NCI-H2107 treated with DMSO at 0.1 percent for 48 hours (cell line): ENCODE results near the gene RAB39B.
"Not testable (repeated sequence)": the region's sequence is repeated elsewhere in the genome, so short reads cannot be mapped to it uniquely, and the experiment has no call there.

Source experiments
- DNase-seq: peaks from one replicate; lab custom pipeline; 2025; ENCODE audit not compliant: unreplicated experiment; lab: John Stamatoyannopoulos, UW

RAB39B gene, protein sequence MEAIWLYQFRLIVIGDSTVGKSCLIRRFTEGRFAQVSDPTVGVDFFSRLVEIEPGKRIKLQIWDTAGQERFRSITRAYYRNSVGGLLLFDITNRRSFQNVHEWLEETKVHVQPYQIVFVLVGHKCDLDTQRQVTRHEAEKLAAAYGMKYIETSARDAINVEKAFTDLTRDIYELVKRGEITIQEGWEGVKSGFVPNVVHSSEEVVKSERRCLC

DNA sequence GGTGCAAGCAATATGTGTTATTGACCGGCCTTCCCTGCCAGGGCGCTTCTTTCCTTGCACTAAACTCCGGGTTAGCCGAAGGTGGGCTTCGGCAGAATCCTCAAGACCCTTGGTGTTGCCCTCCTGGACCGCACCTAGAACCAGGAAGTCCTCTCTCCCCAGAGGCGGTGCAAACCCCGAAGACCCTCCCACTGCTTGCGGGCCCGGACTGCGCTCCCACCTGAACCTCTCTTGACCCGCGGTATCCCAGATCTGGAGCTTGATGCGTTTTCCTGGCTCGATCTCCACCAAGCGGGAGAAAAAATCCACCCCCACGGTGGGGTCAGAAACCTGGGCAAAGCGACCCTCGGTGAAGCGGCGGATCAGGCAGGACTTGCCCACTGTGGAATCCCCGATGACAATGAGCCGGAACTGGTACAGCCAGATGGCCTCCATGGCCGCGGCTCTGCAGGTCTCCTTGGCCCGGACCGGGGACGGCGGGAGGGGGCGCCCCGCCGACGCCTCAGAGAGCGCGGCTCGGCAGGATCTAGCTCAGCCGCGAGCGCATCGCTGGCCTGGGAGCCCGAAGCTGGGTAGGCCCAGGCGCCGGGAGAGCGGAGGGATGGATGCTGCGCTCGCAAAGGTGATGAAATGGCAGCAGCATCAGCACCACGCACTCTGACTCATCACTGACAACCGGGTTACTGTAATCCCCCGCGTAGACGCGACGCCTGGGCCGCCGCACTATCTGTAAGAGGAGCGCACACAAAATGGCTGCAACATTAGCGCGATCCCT lies at the start of gene RAB39B:
RAB39B (minus strand) TSS at position 638 of the 775 bp plus-strand sequence; CDS start at position 435, 203 bp downstream.
- DNase-seq, result peak; percentile 56

DNA sequence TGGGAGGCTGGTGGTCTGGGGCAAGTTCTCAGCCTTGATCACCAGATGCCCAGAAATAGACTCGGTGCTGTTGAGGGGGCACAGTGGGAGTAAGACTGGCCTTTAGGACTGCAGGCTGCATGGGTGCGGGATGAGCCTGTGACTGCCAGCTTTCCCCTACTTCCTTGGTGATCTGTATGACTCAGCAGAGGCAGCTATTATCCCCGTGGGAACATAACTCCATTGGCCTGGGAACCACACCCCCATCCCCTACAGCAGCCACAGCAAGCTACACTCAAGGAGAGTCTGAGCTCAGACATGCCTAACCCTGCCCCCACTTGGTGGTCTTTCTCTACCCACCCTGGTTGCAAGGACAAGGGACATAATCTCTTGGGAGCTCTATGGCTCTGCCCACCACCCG lies 49.5 kb upstream of the RAB39B start:
- DNase-seq, result no peak

DNA sequence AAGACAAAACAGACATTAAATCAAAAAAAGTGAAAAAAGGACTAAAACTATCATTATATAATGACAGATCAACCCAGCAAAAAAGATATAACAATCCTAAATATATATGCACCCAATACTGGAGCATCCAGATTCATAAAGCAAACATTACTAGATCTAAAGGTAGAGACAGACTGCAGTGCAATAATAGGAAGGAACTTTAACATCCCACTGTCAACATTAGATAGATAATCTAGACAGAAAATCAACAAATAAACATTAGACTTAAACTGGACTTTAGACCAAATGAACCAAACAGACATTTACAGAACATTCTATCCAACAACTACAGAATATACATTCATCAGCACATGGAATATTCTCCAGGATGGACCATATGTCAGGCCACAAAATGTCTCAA lies 29.5 kb upstream of the RAB39B start:
- DNase-seq, result no peak

DNA sequence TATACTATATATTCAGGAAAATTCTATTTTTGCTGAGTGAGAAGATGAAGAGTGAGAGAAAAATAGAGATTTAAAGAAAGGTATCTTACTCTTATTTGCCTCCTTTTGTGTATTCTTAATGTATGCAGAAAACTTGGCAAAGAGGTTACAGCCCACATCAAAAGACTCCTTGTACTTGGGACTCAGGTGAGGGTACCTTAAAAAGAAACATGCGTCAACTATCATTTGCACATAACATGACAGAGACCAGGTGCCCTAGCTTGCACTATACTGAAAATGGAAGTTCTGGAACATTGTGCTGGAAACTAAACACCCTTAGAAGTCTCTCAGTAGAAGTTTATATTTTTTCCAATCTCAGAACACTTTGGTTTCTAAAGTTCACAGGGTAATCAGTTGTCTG lies 15.6 kb upstream of the RAB39B start:
- DNase-seq, result no peak

DNA sequence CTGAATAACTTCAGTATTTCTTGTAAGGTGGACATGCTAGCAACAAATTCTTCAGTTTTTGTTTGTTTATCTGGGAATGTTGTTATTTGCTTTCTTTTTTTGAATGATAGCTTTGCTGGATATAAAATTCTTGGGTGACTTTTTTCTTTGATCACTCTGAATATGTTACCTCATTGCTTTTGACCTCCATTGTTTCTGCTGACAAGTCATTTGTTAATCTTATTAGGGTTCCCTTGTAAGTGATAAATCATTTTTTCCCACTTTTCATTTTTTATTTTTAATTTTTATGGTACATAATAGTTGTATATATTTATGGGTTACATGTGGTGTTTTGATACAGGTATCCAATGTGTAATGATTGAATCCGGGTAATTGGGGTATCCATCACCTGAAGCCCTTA lies 6.7 kb upstream of the RAB39B start:
- no peak for DNase-seq

DNA sequence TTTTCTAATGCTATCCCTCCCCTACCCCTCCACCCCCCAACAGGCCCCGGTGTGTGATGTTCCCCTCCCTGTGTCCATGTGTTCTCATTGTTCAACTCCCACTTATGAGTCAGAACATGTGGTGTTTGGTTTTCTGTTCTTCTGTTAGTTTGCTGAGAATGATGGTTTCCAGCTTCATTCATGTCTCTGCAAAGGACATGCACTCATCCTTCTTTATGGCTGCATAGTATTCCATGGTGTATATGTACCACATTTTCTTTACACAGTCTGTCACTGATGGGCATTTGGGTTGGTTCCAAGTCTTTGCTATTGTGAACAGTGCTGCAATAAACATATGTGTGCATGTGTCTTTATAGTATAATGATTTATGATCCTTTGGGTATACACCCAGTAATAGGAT lies 3.7 kb upstream of the RAB39B start:
- DNase-seq, result not testable (repeated sequence)

DNA sequence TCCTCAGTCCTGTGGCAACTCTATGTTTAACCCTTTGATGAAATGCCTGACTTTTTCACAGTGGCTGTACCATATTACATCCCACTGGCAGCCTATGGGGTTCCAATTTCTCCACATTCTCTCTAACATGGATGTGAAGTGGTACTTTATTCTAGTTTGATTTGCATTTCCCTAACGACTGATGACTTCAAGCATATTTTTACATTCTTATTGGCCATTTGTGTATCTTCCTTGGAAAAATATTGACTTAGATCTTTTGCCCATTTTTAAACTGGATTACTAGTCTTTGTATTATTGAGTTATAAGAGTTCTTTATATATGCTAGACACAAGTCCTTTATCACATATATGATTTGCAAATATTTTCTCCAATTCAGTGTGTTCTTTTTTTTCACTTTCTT lies 2.1 kb upstream of the RAB39B start:
- no peak for DNase-seq

DNA sequence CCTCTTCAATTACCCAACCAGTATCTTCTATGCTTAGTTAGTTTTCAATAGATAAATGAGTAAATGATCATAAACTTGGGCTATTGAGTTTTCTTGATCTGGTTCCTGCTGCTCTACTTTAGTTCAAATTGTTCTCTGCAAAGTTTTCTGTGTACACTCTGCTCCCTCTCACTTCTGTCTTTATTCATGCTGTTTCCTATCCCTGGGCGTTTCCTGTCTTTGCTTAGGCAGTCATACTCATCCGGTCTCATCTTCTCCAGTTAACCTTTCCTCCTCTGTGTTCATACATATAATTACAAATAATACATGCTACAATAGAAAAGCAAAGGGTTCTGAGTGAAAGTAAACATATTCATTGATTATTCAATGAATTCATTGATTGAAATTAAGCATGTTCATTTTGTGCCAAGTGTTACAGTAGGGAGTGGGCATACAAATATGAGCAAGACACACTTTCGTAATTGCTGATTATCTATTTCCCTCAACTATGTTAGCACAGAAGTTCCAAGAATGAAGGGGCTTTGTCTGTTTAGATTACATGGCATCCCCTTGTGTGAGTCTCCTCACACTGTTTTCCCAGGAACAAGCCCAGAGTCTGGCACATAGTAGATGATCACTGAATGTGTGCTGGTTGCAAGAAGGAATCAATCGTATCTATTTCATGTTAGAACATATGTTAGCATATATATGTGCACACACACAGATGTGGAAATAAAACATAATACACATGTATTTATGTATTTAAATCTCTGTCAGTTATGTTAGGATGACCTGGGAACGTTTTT lies 1.1 kb downstream of the RAB39B start:
- no peak for DNase-seq

DNA sequence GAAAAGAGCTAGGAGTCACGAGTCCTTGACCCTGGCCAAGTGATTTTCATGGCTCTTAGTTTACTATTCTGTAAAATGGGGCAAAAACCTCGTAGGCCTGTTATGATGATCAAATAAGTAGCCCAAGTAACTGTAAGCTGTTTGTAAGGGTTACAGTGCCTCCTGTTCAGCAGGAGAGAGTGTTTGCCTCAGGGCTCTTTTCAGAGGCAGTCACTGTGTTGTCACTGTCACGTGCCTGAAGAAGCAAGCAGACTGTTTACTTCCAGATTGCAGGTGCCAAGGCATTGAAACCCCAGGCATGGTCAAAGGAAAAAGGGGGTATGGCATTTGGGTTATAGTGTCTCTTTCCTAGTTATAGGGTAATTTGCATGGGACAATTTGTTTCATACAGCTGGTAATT lies 4.5 kb downstream of the RAB39B start:
- no peak for DNase-seq

DNA sequence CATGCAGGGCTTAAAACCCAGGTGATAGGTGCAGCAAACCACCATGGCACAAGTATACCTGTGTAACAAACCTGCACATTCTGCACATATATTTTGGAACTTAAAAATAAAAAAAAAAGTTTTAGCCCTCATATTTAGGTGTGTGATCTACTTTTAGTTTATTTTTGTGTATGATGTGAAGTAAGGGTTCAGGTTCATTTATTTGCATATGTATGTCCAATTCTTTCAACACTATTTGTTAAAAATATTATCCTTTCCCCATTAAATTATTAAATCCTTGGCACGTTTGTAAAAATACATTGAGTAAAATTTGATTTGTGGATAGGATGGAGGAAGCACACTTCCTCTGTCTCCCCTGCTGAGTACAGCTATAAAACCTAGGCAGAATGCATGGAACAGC lies 12.9 kb downstream of the RAB39B start:
- no peak for DNase-seq

DNA sequence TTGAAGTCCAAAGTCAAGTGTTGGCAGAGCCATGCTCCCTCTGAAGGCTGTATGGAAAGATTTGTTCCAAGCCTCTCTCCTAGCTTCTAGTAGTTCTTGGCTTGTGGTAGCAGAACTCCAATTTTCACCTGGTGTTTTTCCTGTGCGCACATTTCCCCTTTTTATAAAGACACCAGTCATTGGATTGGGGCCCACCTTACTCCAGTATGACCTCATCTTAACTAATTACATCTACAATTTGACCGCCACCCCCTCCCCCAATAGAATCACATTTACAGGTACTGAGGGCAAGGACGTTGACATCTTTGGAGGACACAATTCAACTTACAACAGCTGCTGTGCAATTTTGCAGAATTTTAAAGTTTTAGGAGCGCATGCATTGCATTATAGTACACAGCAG lies 16.8 kb downstream of the RAB39B start:
- no peak for DNase-seq

DNA sequence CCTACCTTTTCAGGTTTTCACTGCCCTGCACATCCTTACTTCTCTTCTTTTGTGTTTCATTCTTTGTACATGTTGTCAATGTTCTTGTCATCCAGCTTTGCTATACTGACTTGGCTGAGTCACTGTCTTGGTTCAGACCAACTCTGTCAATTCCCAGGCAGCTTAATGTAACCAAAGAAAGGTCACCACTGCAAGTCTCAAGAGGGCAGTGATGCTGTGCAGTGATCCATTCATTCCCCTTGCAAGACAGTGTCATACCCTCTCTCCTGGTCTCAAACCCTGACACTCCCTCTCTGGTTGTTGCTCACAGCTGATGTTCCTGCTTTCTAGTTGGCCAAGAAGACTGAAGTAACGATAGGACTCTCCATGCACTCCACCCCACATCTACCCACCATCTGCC lies 17.5 kb downstream of the RAB39B start:
- no peak for DNase-seq

DNA sequence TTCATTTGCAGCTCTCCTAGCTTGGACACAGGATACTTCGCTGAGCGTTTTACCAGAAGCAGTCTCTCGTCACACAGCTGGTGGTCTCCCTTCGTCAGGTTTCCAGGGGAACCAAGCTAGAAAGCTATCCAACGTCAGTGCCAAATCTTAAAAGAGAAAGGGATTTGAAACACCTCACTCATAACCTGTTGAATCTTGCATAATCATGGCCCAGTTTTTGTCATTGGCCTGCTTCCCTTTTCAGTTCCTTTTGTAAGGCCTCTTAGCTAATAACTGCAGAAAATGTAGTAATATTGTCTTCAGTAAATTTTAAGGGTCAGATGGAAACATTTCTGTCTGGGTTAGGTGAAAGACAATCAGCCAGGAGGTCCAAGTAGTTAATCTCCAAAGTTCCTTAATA lies 22.0 kb downstream of the RAB39B start:
- no peak for DNase-seq

DNA sequence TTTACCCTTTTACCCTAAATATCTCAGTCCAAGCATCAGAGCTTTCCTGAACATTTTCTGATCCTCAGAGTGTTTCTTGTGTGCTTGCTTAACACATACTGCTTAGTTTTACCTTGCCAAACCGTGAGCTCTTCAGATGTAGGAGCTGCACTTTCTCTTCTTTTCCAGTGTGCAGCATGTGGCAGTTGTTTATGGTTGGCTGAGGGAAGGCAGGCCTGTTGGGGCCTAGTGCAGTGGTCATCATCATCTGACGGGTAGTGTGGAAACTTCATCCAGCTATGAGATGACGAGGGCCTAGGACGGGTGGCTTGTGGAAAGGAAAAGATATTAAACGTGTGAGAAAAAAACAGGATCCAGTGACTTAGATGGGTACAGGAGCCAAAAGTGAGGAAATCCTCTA lies 26.6 kb downstream of the RAB39B start:
- no peak for DNase-seq

DNA sequence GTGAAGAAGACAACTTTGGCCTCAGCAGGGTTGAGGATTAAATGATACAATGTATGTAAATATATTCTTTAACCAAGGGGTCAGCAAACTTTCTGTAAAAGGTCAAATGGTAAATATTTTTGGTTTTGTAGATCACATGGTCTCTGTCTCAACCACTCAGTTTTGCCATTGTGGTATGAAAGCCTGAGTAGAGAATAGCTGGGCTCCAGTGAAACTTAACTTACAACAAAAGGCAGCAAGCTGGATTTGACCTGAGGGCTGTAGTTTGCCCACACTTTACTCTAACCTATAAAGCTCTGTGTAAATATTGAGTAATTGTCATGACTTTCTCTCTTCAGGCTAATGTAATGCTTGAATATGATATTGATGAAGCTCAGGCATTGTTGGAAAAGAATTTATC lies 28.4 kb downstream of the RAB39B start:
- DNase-seq, result no peak

DNA sequence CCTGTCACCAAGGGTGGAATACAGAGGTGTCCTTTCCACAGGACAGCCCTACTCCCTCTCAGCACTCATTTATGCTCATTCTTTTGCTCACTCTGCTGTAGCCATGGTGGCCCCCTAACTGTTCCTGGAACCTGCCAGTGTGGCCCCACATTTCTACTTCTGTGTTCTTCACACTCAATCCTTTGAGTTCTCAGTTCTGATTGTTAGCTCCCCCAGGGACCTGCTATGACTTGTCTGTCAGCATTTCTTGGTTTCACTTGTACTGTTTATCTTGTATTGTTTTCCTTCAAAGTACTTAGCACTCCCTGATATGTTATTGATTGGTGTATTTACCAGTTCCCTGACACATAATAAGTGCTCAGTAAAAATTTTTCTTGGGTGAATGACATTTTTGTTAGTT lies 33.1 kb downstream of the RAB39B start:
- no peak for DNase-seq

DNA sequence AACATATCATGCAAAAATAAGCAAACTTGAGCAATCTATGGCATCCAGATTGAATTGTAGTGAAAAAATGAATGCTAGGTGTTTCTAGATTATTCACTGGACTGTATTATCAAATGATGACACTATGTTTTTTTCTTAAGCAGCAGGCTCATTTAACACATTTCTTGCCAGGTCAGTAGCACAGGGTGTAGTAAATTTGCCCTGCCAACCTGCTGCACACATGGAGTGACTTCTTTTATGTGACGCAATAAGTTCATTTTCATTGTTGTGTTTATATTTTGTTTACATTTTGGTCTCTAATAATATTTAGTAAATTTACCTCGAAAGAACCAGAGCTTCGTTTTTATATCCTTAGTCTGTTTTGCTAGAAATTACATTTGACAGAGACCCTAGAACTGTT lies 38.5 kb downstream of the RAB39B start:
- no peak for DNase-seq

DNA sequence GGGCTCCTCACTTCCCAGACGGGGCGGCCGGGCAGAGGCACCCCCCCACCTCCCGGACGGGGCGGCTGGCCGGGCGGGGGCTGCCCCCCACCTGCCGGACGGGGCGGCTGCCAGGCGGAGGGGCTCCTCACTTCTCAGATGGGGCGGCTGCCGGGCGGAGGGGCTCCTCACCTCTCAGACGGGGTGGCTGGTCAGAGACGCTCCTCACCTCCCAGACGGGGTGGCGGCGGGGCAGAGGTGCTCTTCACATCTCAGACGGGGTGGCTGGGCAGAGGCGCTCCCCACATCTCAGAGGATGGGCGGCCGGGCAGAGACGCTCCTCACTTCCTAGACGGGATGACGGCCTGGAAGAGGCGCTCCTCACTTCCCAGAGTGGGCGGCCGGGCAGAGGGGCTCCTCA lies 40.5 kb downstream of the RAB39B start:
- DNase-seq, result not testable (repeated sequence)

DNA sequence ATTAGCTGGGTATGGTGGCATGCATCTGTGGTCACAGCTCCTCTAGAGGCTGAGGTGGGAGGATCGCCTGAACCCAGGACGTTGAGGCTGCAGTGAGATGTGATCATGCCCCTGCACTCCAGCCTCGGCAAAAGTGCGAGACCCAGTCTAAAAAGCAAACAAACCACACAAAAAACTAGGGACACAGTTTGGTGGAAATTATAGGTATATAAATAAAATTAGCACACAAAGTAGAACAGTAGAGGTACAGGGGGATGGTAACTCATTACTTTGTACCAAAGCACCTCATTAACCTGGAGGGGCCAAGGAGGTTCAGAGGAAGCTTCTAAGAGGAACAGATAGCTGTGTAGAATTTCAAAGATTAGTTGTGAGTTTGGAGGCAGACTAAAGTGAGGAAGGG lies 42.9 kb downstream of the RAB39B start:
- no peak for DNase-seq

DNA sequence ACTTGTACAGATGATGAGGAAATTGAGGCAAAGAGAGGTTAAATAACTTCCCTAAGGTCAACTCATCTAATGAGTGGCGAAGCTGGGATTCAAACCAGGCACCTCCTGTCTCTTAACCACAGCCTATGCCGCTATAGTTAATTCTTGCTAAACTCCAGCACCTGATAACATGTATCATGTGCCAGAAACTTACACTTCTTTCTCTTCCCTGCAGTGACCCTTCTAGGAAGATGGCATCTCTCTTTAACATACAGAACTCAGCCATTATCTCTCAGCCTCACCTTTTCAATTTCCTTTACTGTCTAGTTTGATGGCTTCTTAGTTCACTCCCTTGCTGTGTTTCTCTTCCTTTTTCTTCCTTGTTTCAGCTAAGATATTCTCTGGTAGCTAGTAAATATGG lies 45.5 kb downstream of the RAB39B start:
- no peak for DNase-seq

DNA sequence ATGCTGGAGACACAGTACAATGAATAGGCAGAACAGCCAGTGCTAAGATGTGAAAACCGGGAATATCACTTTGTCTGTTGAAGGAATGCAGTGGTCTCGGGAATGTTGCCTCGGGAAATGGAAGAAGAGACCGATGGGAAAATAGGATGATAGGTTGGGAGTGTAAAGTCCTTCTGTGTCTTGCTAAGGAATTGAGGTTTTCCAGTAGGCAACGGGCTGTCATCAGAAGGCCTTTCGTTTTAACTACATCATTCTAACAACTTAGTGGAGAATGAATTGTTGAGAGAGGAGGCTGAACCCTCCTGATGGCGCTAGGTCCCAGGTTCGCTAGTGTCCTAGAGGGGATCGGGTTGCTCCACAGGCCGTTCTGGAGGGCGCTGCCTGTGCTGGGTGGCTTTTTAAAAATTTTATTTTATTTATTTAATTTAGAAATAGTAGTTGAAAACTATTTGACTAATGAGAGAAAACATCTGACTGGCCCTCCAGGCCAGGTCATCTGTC lies 47.3 kb downstream of the RAB39B start:
- DNase-seq, result peak; percentile 19
